HUES64 (cell line): Measurements from ENCODE around the gene DHRS1.

ENCODE experiments used
- H3K27ac ChIP-seq: 2 replicates; pipeline ENCODE4 v1.7.0; 2013; ENCODE audit warnings: low read depth, low read length, inconsistent platforms
- H3K27me3 ChIP-seq: 2 replicates; pipeline ENCODE4 v1.6.1; 2013; ENCODE audit warnings: mild to moderate bottlenecking, low read length; ENCODE audit not compliant: insufficient read depth
- H3K36me3 ChIP-seq: 2 replicates; pipeline ENCODE4 v1.6.1; 2013; ENCODE audit warnings: mild to moderate bottlenecking, low read length; ENCODE audit not compliant: insufficient read depth
- H3K4me1 ChIP-seq: 2 replicates; pipeline ENCODE4 v1.6.1; 2013; ENCODE audit warnings: mild to moderate bottlenecking, low read length, moderate library complexity; ENCODE audit not compliant: insufficient read depth
- H3K4me3 ChIP-seq: 2 replicates; pipeline ENCODE4 v1.5.1; 2013; ENCODE audit warnings: mild to moderate bottlenecking, low read length, moderate library complexity
- H3K9ac ChIP-seq: 2 replicates; pipeline ENCODE4 v1.6.1; 2013; ENCODE audit warnings: mild to moderate bottlenecking, low read depth, low read length
- H3K9me3 ChIP-seq: 2 replicates; pipeline ENCODE4 v1.6.1; 2013; ENCODE audit warnings: low read depth, low read length; ENCODE audit not compliant: insufficient read depth
- WGBS: fragments of 150-250, 120-280 bp; methylation state at CpG from one replicate; pipeline ENCODE4 v1.1.7; 2013; ENCODE audit warnings: missing lambda C conversion rate; 5-methylcytosine and 5-hydroxymethylcytosine counted together

DHRS1 gene

DNA sequence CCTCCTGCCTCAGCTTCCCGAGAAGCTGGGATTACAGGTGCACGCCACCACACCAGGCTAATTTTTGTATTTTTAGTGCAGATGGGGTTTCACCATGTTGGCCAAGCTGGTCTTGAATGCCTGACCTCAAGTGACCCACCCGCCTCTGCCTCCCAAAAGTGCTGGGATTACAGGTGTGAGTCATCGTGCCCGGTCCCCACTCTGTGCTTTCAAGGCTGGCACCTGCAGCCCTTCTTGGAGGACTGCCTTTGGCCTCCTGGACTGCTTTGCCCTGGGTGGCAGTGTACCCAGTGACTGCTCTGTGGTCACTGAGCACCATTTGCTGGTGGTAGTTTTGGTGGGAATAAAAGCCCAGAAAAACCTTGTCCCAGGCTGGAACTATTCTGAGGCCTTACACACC is 12.6 kb downstream of the DHRS1 start:
- no peak overlapping the region for H3K4me3 ChIP-seq
- no peaks in the 10 kb centered on the region for H3K4me1 ChIP-seq
- no peak overlapping the region for H3K27ac ChIP-seq
- no peaks in the 10 kb centered on the region for H3K9me3 ChIP-seq
- peaks cover 16% of the 10 kb centered on the region for H3K36me3 ChIP-seq
- no peak overlapping the region for H3K9ac ChIP-seq
- H3K27me3 ChIP-seq: no peaks in the 10 kb centered on the region
- WGBS: 95% methylated on average over 5 of the region's 5 CpGs

DNA sequence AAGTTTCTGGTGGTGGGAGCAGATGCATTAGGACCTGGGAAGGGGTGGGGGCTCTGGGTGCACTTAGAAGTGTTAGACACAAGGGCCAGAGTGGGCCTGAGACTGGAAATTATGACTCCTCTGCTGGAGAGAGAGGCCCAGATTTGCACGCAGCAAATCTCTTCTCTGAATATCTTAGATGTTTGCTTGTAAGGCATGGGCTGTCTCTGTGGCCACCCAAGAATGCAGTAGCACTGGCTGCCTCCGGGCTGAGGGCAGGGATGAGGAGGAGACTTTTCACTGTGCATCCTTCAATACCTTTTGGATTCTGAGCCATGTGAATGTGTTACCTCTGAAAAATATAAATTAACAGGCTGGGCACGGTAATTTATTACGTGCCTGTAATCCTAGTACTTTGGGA is 14.2 kb downstream of the DHRS1 start:
- Histone ChIP-seq H3K4me3 (no peak overlapping the region), H3K36me3 (peaks cover 11% of the 10 kb centered on the region), H3K27me3 (no peaks in the 10 kb centered on the region), H3K9me3 (no peaks in the 10 kb centered on the region), H3K4me1 (no peaks in the 10 kb centered on the region), H3K9ac (no peak overlapping the region), H3K27ac (no peak overlapping the region)
- WGBS: 88% methylated on average over 4 of the region's 4 CpGs

DNA sequence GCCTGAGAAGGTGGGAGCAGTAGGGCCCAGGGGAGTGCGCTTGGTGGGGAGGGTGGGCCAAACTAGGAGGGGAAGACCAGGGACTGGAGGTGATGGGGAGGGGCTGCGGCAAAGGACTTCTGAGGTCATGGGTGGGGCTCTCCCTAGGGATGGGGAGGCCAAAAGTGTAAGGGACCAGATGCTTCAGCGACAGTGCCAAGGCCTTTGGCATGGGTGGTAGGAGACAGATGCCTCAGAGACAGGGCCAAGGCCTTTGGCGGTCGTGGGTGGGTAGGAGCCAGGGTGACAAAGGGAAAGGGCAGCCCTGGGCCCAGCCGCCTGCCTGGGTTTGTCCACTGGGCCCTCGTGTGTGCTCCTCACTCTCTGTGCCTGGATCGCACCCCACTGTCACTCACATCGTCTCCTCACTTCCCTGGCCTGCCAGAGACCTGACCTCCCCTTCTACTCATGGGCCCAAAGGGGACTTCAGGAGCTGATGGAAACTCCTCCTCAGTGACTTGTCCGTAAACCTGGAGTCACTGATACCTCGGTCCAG is 15.0 kb downstream of the DHRS1 start:
- no peak overlapping the region for H3K27ac ChIP-seq
- no peaks in the 10 kb centered on the region for H3K9me3 ChIP-seq
- no peak overlapping the region for H3K4me3 ChIP-seq
- H3K36me3 ChIP-seq: peaks cover 4% of the 10 kb centered on the region; the same call in 1 of the 2 replicates
- no peak overlapping the region for H3K9ac ChIP-seq
- H3K4me1 ChIP-seq: no peaks in the 10 kb centered on the region
- 81% methylated on average over 11 of the region's 11 CpGs for WGBS
- H3K27me3 ChIP-seq: no peaks in the 10 kb centered on the region

DNA sequence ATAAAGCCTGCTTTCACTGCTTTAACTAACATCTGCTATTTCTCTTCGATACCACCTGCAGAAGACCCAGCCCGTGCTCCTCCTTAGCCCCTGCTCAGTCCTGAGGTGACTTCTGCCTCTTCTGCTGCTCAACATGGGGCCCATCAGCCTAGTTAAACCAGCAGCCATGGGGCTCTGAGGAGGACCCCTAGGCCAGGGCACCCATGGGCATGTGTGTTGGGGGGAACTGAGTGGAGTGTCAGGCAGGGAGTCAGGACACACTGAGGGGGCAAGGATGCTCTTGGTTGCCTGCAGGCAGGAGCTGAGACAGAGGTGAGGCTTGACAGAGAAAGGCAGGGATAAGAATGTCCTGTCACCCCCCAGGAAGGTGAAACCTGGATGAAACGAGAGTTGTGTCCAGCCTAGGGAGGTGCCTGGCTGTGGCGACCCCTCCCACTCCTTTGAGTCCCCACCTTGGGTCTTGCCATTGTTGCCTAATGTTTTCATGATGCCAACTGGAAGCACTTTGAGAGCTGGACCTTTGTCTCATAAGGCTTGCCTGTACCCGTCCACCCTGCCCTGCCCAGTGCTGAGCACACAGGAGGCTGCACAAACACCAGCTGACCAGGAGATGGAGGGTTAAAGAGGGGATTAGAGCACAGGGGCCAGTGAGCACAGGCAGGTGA is 15.7 kb downstream of the DHRS1 start:
- H3K9ac ChIP-seq: no peak overlapping the region
- no peaks in the 10 kb centered on the region for H3K9me3 ChIP-seq
- H3K27ac ChIP-seq: no peak overlapping the region
- WGBS: 84% methylated on average over 5 of the region's 5 CpGs
- no peaks in the 10 kb centered on the region for H3K27me3 ChIP-seq
- no peaks in the 10 kb centered on the region for H3K36me3 ChIP-seq
- H3K4me3 ChIP-seq: no peak overlapping the region
- no peaks in the 10 kb centered on the region for H3K4me1 ChIP-seq

DNA sequence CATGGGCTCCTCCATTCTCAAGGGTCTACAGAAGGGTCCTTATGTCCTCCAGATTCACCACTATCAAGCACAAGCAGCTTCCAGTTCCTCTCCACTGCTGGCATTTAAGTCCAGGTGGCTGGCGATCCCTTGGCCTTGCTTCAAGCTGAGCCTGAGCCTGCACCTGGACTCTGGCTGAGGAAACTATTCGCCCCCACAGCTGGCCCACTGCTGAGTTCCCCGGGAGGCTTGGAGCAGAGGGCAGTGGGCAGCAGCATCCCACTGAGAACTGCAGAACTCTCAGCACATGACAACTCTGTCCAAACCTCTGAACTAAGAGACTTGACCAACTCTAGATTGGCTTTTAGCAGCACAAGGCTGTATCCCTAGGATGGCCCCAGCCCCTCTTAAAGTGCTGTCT is 16.8 kb downstream of the DHRS1 start:
- Histone ChIP-seq H3K9me3 (no peaks in the 10 kb centered on the region), H3K36me3 (no peaks in the 10 kb centered on the region), H3K27me3 (no peaks in the 10 kb centered on the region), H3K4me1 (no peaks in the 10 kb centered on the region), H3K27ac (no peak overlapping the region), H3K4me3 (no peak overlapping the region), H3K9ac (no peak overlapping the region)
- 80% methylated on average over 3 of the region's 3 CpGs for WGBS

DNA sequence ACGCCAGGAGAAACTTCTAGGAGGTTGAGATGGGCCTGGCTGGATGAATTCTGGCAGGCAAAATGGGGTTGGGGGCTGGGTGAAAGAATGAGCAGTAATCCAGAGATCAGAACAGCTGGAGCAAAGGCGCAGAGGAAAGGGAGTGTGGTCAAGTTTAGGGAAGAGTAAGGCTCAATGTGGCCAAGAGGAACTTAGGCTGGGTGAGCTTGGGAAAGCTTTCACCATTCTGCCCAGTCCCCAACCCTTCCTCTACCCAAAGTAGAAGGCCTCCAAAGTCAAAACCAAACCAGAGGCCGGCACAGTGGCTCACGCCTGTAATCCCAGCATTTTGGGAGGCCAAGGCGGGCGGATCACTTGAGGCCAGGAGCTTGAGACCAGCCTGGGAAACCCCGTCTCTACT is 17.9 kb downstream of the DHRS1 start:
- Histone ChIP-seq H3K9me3 (no peaks in the 10 kb centered on the region), H3K27ac (no peak overlapping the region), H3K27me3 (no peaks in the 10 kb centered on the region), H3K9ac (no peak overlapping the region), H3K4me3 (no peak overlapping the region), H3K36me3 (no peaks in the 10 kb centered on the region), H3K4me1 (no peaks in the 10 kb centered on the region)
- WGBS: 90% methylated on average over 7 of the region's 7 CpGs

DNA sequence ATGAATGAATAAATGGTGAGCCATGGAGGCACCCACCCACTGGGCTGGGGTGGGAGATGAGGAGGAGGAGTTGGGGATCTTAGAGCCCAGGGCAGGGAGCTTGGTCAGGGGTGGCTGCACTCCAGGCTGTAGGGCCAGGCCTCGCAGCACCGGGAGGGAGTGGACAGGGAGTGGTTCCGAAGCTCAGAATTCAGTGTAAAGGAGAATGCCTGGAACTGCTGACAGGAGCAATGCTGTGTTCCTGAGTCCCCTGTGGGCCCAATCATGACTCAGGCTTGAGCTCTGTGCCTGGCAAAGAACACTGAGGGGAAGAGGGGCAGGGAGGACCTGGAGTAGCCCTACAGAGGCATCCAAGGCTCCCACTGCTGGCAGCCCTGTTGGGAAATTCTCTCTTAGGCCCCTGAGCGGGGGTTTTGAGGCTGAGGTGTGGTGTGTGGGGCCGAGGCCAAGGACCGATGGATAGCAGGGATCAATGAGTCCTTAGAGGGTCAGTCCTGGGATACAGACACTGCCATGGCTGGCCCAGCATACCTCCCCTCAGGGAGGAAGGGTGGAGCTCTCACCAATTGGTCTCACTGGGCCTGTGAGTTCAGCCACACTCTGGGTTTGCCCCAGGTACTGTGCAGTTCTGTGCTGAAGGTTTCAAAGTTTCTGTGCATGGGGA is 18.7 kb downstream of the DHRS1 start:
- no peak overlapping the region for H3K27ac ChIP-seq
- H3K4me1 ChIP-seq: no peaks in the 10 kb centered on the region
- WGBS: 92% methylated on average over 6 of the region's 6 CpGs
- H3K27me3 ChIP-seq: no peaks in the 10 kb centered on the region
- H3K9ac ChIP-seq: no peak overlapping the region
- H3K9me3 ChIP-seq: no peaks in the 10 kb centered on the region
- no peak overlapping the region for H3K4me3 ChIP-seq
- H3K36me3 ChIP-seq: no peaks in the 10 kb centered on the region

DNA sequence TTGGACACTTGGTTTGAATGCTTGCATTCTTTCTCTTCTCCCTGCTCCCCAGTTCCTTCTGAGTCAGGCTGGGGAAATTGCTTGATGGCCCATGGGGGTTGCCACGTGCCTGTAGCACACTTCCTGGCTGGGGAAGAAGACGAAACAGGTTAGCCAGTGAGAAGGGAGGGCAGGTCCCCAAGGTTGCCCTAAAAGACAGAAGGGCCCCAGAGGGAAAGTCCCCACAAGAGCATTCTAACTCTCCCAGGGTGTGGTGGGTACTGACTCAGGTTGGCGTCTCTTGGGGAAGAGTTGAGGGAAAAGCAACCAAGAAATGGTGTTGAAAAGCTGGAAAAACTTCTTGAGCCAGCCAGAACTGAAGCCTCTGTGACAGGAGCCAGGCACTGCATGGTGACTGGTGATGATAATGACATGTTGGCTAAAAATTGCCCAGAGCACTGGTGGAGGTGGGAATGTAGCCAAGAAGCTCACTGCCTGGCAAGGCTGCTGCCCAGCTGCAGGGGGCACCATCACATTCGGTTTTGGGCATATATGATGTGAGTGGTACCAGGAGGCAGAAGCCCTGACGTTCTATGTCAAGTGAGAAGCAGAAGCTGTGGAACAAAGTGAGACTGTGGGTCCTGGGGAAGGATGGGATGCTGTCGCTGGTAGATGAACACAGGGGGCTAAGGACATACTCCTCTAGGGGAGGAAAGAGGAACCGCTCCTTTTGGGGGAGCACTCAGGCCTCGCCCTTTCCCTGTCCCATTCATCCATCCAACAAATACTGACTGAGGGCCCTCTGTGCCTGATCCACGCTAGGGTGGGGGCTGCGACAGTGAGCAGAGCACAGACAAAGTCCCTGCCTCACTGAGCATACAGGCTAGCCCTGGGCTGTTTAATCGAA is 20.0 kb downstream of the DHRS1 start:
- no peaks in the 10 kb centered on the region for H3K4me1 ChIP-seq
- no peak overlapping the region for H3K4me3 ChIP-seq
- H3K9me3 ChIP-seq: no peaks in the 10 kb centered on the region
- H3K36me3 ChIP-seq: no peaks in the 10 kb centered on the region
- no peak overlapping the region for H3K27ac ChIP-seq
- no peak overlapping the region; the same call in 1 of the 2 replicates for H3K9ac ChIP-seq
- no peaks in the 10 kb centered on the region for H3K27me3 ChIP-seq
- WGBS: 90% methylated on average over 11 of the region's 11 CpGs

DNA sequence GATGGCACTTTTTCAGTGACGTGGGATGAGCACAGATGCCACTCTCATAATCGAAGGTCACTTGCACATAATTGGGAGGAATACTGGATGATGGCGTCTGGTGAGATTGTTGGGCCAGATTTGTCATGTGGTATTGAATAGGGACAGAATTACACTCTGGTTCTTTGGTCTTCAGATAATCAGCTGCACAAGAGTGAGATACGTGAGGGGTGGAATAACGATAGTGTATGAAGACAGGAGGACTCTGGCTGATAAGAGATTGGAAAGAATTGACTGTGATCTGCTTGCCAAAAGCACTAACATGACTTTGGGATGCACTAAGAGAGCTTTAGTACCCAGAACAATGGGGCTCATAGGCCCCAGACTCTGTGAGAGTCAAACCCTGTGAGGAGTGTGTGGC is 21.2 kb downstream of the DHRS1 start:
- H3K4me1 ChIP-seq: no peaks in the 10 kb centered on the region
- H3K4me3 ChIP-seq: no peak overlapping the region
- H3K36me3 ChIP-seq: no peaks in the 10 kb centered on the region
- no peak overlapping the region for H3K9ac ChIP-seq
- H3K9me3 ChIP-seq: no peaks in the 10 kb centered on the region
- H3K27me3 ChIP-seq: no peaks in the 10 kb centered on the region
- no peak overlapping the region for H3K27ac ChIP-seq
- 94% methylated on average over 5 of the region's 5 CpGs for WGBS

DNA sequence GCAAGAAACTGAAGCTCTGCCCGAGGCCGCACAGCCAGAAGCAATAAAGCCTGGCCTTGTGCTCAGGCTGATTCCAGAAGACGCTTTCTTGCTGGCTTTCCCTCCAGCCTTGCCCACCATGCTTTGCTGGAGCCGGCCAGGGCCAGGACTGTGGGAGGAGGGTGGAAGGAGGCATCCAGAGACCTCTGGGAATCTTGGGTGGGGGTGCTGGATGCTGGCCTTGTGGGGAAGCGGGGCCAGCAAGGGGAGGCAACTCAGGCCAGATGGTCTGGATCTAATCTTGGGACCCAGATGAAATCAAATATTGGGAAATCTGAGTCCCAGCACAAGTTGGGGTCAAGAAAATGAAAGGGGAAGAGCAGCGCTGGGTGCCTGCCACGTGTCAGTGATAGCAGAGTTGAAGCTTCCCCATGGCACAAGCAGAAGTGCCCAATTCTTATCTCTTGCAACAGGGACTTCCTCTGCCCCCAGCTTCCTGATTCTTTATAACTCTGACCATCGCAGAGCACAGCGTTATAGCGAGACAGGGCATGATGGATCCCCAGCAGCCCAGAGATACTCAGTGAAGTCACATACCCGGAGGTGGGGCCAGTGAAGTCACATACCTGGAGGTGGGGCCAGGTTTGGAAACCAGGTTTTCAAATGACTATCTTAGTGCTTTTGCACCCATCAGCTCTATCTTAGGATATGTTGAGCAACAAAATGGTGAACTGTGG is 21.8 kb downstream of the DHRS1 start:
- Histone ChIP-seq H3K4me3 (no peak overlapping the region), H3K27me3 (no peaks in the 10 kb centered on the region), H3K9me3 (no peaks in the 10 kb centered on the region), H3K4me1 (no peaks in the 10 kb centered on the region), H3K27ac (no peak overlapping the region), H3K9ac (no peak overlapping the region; the same call in 1 of the 2 replicates), H3K36me3 (no peaks in the 10 kb centered on the region)
- 94% methylated on average over 11 of the region's 11 CpGs for WGBS
